Left kidney (tissue), 2 donors: ENCODE data around the gene IQSEC3. TPM values are rescaled to one million over a fixed set of nuclear protein-coding genes. Genes with fewer than 3 reads are reported as not detected.
"Not testable (repeated sequence)": the region's sequence is repeated elsewhere in the genome, so short reads cannot be mapped to it uniquely, and the experiment has no call there.

ENCODE experiments used
- DNase-seq: peaks from one replicate; pipeline ENCODE4 v3.0.0-alpha.2; 2013
- polyA plus RNA-seq: library from polyadenylated mRNA; unstranded; fragments of 120-200 nt; gene quantifications from one replicate; pipeline ENCODE4 v1.2.1, GENCODE V29; 2013; ENCODE audit not compliant: insufficient read length

The IQSEC3 gene
- polyA plus RNA-seq, 1 donor = 10.8 TPM

DNA sequence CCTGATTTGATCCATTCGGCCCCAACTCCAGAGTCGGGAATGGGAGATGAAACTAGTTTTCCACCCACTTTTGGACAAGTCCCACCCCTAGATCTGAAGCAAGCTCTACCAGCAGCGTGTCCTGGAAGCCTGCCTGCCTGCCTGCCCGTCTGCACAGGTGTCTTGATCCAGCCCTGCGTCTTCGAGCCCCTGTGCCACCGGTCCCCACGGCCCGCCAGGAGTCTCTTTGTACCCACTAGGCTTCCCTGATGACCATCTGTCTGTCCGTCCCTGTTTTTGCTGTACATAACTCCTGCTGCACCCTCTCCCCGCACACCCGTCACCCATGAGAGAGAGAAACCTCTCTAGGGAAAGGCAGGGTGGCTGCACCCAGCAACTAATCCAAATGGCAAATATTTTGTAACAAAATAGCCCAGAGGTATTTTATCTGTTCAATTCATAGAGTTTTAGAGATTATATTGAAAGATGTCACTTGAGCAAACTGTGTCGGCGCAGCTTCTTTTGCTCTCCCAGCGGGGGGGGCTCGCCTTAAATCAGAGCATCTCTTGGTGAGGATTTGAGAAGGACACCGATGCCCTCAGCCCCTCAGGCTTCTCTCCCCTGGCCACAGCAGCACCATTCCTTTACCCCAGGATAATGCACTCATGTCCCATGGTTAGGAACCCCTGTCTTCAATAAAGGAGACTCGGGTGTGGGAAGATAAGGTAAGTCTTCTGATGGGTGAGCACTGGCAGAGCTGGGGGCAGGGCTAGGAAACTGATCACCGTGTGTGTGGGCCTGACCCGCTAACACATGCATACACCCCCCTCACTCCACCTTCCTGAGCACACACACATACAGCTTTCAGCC, 111.6 kb downstream of the IQSEC3 start:
- no peak for DNase-seq

- DNase-seq = no peak
These were observed 112.2 kb downstream of the IQSEC3 start for GRCh38 chr12:178829-179109.

DNA sequence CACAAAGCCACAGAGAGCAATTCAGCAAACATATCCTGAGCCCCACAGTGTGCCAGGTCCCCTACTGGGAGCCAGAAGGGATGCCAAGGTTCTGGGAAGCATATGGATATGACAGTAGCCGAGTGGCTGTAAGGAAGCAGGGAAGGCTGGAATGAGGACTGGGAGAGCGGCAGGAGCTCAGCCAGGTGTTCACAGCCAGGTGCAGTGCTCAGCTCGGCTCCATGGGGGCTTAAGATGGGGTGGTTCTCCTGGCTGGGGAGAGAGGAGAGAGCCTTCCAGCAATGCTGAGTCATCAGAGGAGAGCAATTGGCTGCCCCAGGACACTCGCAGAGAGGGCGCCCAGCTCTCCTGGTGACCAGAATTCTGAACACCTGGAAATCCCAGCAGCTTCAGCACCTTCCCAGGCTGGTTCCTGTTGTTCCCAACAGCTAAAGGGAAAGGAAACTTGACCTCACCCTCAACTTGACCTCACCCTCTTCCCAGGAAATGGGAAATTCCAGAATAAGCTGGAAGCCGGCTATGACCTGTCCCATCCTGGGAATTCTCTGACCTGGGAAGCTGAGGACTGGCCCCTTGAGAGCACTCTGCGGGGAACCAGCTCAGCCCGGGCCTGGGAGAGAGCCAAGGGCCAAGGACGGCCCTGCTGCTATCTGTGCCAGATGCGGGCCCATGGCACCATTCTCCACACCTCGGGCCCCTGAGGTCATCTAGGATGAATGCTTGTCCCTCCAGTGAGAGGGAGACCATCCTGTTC, 112.7 kb downstream of the IQSEC3 start:
- DNase-seq = no peak

DNA sequence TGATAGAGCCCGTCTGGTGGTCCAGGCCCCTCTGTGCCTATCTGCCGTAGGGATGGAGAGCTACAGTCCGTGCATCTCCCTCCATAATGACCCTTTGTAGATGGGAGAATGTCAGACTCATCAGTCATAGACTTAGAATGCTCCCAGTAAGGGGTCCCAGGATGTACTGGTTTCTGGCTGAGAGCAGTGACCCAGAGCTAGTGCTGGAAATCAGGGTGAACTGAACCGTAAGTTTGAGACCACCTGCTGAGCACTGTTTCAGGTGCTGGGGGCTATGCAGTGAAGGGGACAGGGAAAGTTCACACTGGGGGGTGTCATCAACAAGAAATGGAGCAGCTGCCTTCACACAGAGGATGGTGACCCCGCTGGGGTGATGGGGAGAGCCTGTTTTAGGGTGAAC, 113.3 kb downstream of the IQSEC3 start:
- no peak for DNase-seq

GRCh38 chr12:180445-180844, 113.9 kb downstream of the IQSEC3 start:
- no peak for DNase-seq

DNA sequence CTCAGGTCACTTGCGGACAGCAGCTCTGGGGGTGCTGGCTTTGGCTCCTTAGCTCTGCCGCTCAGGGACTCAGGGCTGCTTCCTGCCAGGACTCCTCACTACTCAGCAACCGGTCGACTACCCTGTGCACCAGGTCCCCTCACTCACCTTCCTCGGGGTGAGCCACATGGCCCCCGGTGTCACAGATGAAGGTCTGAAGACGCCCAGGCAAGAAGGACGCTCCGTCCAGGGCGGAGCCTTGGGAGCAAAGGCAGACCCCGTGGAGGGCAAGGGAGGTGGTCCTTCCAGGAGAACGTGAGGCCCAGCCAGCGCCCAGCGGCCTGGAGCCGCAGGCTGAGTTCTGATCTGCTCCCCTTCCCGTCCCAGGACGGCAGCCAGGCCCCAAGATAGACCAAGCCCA, 115.4 kb downstream of the IQSEC3 start:
- no peak for DNase-seq

DNA sequence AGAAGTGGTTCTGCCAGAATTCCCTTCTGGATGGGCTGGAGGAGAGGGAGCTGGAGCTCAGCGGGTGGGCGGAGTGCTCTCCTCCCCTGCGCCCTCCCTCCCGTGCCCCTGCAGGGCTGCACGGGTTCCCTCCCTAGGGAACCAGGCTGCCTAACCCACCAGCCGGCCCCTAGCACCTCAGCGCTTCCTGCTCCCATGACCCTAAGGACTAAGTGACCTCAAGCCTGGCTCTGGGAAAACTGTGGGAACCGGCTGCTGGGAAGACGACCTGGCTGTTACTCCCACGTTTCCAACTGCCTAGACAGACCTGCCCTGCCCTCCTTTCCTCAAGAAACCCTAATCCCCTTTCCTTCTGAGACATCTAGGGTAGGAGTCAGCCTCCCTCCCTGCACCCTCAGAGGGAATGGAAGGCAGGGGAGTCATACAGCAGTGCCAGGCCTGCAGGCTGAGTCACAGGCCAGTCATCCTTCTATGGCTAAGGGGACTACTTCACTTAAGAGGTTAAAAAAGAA, 115.9 kb downstream of the IQSEC3 start:
- DNase-seq = no peak

GRCh38 chr12:184811-185575, 118.4 kb downstream of the IQSEC3 start:
- no peak for DNase-seq

DNA sequence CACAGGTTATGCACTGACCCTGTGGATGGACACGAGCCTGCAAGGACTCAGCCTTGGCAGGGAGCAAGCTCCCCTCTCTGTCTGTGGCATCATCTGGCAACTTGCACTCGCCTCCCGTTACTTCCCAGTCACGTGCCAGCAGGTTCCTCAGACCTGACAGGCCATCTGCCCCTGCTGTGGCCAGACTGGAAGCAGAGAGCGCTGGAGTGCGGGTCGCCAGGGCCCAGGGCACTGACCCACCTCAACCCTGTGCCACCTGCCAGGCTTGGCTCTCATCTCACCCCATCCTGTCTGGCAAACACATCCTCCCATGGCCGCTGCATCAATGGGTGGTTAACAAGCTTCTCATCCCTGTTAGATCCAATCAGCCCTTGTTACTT, 119.0 kb downstream of the IQSEC3 start:
- DNase-seq = no peak

- no peak for DNase-seq
These were observed 119.5 kb downstream of the IQSEC3 start for GRCh38 chr12:186006-186625.

DNA sequence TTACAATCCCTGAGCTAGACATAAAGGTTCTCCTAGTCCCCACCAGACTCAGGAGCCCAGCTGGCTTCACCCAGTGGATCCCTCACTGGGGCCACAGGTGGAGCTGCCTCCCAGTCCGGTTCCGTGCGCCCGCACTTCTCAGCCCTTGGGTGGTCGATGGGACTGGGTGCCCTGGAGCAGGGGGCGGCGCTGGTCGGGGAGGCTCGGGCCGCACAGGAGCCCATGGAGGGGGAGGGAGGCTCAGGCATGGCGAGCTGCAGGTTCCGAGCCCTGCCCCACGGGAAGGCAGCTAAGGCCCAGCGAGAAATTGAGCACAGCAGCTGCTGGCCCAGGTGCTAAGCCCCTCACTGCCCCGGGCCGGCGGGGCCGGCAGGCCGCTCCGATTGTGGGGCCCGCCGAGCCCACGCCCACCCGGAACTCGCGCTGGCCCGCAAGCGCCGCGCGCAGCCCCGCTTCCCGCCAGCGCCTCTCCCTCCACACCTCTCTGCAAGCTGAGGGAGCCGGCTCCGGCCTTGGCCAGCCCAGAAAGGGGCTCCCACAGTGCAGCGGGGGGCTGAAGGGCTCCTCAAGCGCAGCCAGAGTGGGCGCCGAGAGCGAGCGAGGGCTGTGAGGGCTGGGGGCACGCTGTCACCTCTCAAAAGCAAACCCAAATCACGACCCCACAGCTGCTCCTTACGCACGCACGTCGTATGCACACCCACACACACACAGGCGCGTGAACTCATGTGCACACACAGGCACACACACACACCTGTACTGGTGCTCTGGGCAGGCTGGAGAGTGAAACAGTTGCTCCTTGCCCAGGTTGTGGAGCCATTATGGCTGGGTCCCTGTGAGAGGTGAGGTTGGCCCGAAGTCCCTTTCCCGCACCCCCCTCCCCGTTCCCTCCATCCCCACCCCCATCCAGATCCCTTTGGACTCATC, 121.7 kb downstream of the IQSEC3 start:
- not testable (repeated sequence) for DNase-seq

DNA sequence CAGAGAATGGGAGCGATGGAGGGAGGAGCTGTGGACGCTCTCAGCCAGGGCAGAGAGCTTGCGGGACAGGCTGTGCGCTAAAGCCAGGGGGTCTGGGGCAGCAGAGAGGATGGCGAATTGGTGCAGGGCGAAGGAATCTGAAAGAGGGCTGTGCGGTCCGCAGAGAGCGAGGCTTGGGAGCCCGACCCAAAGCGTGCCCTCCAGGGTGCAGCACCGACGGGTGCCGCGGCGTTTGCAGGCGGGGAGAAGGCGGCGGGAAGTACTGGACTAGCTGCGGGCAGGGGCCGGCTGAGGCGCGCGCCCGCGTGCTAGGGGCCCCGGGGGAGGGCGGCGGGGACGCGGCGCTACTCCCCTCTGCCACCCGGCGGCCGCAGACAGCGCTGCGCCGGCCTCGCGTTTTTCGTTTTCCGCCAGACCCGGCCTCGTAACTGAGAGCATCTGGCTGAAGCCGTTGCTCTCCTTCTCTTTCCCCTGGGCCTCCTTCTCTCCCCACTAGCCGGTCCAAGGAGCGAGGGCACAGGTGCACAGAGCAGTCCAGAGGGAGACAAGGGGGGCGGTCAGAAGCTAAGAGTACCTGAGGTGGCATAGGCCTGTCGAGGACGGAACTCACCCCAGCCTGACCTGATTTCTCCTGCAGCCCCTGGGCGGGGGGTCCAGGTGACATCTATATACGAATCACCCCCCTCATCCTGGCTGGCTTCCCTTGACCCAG, 122.5 kb downstream of the IQSEC3 start:
- DNase-seq = peak; percentile 70

- DNase-seq = no peak
These were observed 123.0 kb downstream of the IQSEC3 start for GRCh38 chr12:189622-189962.

- no peak for DNase-seq
These were observed 124.3 kb downstream of the IQSEC3 start for GRCh38 chr12:190881-191280.

DNA sequence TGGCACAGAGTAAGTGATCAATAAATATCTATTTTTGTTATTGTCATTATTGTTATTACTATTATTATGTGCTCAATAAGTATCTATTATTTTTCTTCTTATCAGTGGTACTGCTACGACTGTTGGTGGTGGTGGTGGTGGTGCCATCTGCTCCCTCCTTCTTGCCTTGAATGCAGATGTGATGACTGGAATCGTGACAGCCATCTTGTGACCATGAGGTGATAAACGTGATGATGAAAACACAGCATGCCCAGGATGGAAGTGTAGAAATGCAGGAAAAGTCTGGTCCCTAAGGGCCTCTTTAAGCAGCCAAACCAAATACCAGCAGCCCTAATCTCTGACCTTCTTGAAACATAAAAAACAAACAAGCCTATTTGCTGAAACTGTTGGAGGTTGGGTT, 125.0 kb downstream of the IQSEC3 start:
- DNase-seq = no peak

GRCh38 chr12:193261-193660, 126.7 kb downstream of the IQSEC3 start:
- DNase-seq = no peak

DNA sequence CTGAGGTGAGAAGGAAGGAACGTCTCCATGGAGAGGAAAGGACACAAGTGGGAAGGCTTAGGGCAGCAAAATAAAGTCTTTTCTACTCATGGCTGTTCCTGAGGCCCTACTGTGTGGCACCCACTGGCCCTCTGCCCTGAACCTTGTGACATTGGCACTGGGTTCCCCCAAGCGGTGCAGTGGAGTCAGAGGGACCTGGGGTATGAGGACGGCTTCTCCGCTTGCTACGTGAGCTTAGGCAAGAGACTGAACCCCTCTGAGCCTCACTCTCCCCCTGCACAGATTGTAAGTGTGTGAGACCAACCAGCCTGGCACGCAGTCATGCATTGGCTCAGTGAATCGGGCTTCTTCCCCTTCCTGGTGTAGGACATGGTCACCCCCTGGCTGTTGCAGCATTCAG, 127.7 kb downstream of the IQSEC3 start:
- no peak for DNase-seq

DNA sequence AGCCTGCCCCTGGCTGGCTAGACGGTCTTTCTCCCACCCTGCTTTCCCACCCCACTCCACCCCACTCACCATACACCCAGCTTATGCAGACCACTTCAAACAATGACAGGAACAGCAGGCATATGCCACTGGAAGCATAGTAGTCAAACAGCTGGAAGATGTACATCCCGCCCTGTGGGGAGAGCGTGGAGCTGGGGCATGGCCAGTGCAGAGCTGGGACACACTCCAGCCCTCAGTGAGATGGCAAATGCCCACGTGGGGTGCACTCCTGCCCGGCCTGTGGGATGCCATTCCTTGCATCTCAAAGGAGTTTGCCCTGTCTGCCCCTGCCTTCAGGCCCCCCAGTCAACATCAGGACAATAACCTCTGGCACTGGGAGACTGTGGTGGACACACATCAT, 128.6 kb downstream of the IQSEC3 start:
- DNase-seq = no peak

- no peak for DNase-seq
These were observed 129.4 kb downstream of the IQSEC3 start for GRCh38 chr12:195951-196350.

DNA sequence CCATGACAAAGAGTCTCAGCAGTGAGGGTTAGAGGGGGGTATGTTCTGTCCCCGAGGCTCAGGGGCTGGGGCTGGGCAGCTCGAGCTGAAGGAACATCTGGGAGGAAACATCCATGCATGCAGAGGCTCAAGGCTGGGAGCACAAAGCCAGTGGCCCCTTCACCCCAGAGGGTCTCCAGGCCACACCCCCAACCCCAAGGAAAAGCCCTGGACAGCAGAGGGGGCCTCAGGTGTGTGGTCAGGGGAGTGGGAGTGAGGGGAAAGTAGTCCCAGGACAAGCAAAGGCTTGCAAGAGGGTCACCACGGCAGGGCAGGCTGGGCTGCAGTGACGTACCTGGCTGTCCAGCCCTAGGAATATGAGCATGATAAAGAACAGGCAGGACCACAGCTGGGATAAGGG, 129.9 kb downstream of the IQSEC3 start:
- DNase-seq = no peak

- no peak for DNase-seq
These were observed 130.8 kb downstream of the IQSEC3 start for GRCh38 chr12:197347-197746.
